Tibial artery (tissue), 4 donors: ENCODE measurements around the gene CFAP43.

ENCODE experiments used
- DNase-seq, 2 donors: peaks; one replicate each; pipeline ENCODE4 v3.0.0-alpha.2; 2019
- H3K27ac ChIP-seq, 2 donors: fragments of 200-600 bp; sonication (generic) in 1 of 2; 1 replicate in 1 of 2; 2 replicates in 1 of 2; pipeline ENCODE4 v1.5.1; 2018 to 2019; ENCODE audit warnings: mild to moderate bottlenecking in 1 of 2
- H3K27me3 ChIP-seq, 2 donors: fragments of 200-600 bp; sonication (generic) in 1 of 2; one replicate each; pipeline versions ENCODE4 v1.5.1 to v1.6.0; 2016 to 2019
- H3K36me3 ChIP-seq, 3 donors: fragments of 200-600 bp; sonication (generic) in 2 of 3; one replicate each; pipeline ENCODE4 v1.5.1; 2016 to 2019; ENCODE audit warnings: mild to moderate bottlenecking in 2 of 3
- H3K4me1 ChIP-seq, 4 donors: fragments of 200-600 bp; sonication (generic) in 2 of 4; 1 replicate in 3 of 4; 2 replicates in 1 of 4; pipeline ENCODE4 v1.5.1; 2016 to 2019
- H3K4me3 ChIP-seq, 2 donors: fragments of 200-600 bp; sonication (generic) in 1 of 2; 1 replicate in 1 of 2; 2 replicates in 1 of 2; pipeline ENCODE4 v1.5.1; 2018 to 2019; ENCODE audit warnings: mild to moderate bottlenecking in 2 of 2
- H3K9me3 ChIP-seq, 3 donors: fragments of 200-600 bp; sonication (generic) in 1 of 3; one replicate each; pipeline ENCODE4 v1.5.1; 2016 to 2019
- CTCF ChIP-seq, 2 experiments: fragments of 200-600 bp in 1 of 2; fragments of 450-650 bp in 1 of 2; IDR thresholded peaks; one replicate each; pipeline ENCODE4 v1.5.1; 2017 to 2019; ENCODE audit warnings: antibody characterized with exemption in 2 of 2, mild to moderate bottlenecking in 1 of 2, moderate library complexity in 1 of 2
- intact Hi-C: fragments of 100-400 bp; cut with DNase I; formaldehyde crosslinking; loops from one replicate; pipeline ENCODE4 v1.15.0; 2023; ENCODE audit warnings: low total_unique reads

CFAP43 gene

GRCh38 chr10:104143829-104144228 is 88.3 kb downstream of the CFAP43 start:
- no peak overlapping the region for H3K27ac ChIP-seq
- H3K9me3 ChIP-seq: no peaks in the 10 kb centered on the region
- H3K4me3 ChIP-seq: no peak overlapping the region
- intact Hi-C loops: no loop called here
- DNase-seq: no peak
- TF ChIP-seq CTCF (IDR thresholded peaks at IDR 0.05): no peak
- H3K4me1 ChIP-seq: no peaks in the 10 kb centered on the region
- H3K27me3 ChIP-seq: no peaks in the 10 kb centered on the region
- H3K36me3 ChIP-seq: no peaks in the 10 kb centered on the region

- Histone ChIP-seq H3K27ac (no peak overlapping the region), H3K36me3 (no peaks in the 10 kb centered on the region), H3K4me3 (no peak overlapping the region), H3K9me3 (no peaks in the 10 kb centered on the region), H3K4me1 (no peaks in the 10 kb centered on the region), H3K27me3 (no peaks in the 10 kb centered on the region)
- DNase-seq: no peak
- intact Hi-C loops: no loop called here
- TF ChIP-seq CTCF (IDR thresholded peaks at IDR 0.05): no peak
These were observed 90.1 kb downstream of the CFAP43 start for GRCh38 chr10:104142081-104142480.

- Histone ChIP-seq H3K36me3 (no peaks in the 10 kb centered on the region), H3K4me1 (no peaks in the 10 kb centered on the region), H3K9me3 (no peaks in the 10 kb centered on the region), H3K27me3 (no peaks in the 10 kb centered on the region), H3K27ac (no peak overlapping the region), H3K4me3 (no peak overlapping the region)
- intact Hi-C loops: no loop called here
- TF ChIP-seq CTCF (IDR thresholded peaks at IDR 0.05): no peak
- DNase-seq: no peak
These were observed 92.9 kb downstream of the CFAP43 start for GRCh38 chr10:104139221-104139620.

- Histone ChIP-seq H3K9me3 (no peaks in the 10 kb centered on the region), H3K27me3 (no peaks in the 10 kb centered on the region), H3K4me3 (no peak overlapping the region), H3K36me3 (no peaks in the 10 kb centered on the region), H3K4me1 (no peaks in the 10 kb centered on the region), H3K27ac (no peak overlapping the region)
- no peak for DNase-seq
- TF ChIP-seq CTCF (IDR thresholded peaks at IDR 0.05): no peak
- intact Hi-C loops: no loop called here
These were observed 94.0 kb downstream of the CFAP43 start for GRCh38 chr10:104138131-104138530.

- no peaks in the 10 kb centered on the region for H3K9me3 ChIP-seq
- H3K4me3 ChIP-seq: no peak overlapping the region
- no peaks in the 10 kb centered on the region for H3K4me1 ChIP-seq
- no peaks in the 10 kb centered on the region for H3K36me3 ChIP-seq
- intact Hi-C loops: no loop called here
- H3K27me3 ChIP-seq: no peaks in the 10 kb centered on the region
- no peak overlapping the region for H3K27ac ChIP-seq
- DNase-seq: no peak
- no peak for TF ChIP-seq CTCF (IDR thresholded peaks at IDR 0.05)
These were observed 102.1 kb downstream of the CFAP43 start for GRCh38 chr10:104130041-104130440.

GRCh38 chr10:104128214-104128613 is 104.0 kb downstream of the CFAP43 start:
- Histone ChIP-seq H3K4me1 (peaks cover 0 to 2% (median 0%) of the 10 kb centered on the region in 4 donors), H3K9me3 (no peaks in the 10 kb centered on the region), H3K36me3 (no peaks in the 10 kb centered on the region), H3K27me3 (no peaks in the 10 kb centered on the region), H3K4me3 (no peak overlapping the region), H3K27ac (no peak overlapping the region)
- no peak for TF ChIP-seq CTCF (IDR thresholded peaks at IDR 0.05)
- intact Hi-C loops: loop anchor here (10.0 kb wide), 2 partner anchors 163 to 233 kb away; partner anchors contain the start of gene SLK
- DNase-seq: no peak
